Measurements from ENCODE around the gene HP1BP3.

The HP1BP3 gene

GRCh38 chr1:20699558-20699957 lies 87.5 kb downstream of the HP1BP3 start:
- ChIA-PET CTCF (interaction anchor here (0.6 kb wide), 2 partner anchors 258 to 442 kb away, joined by 3 to 4 read pairs; no protein-coding TSS in a partner anchor), POLR2A (interaction anchor here (0.7 kb wide), 1 partner anchor 87 kb away, joined by 5 read pairs; no protein-coding TSS in a partner anchor)
- DNase-seq (ENCODE audit: extremely low spot score), result no peak
- TF ChIP-seq ZNF384 (IDR thresholded peaks at IDR 0.05), result no peak
- no peak for TF ChIP-seq HDGF (IDR thresholded peaks at IDR 0.05; ENCODE audit: borderline replicate concordance)
- no peak for TF ChIP-seq ARNT (IDR thresholded peaks at IDR 0.05)
- no peak for TF ChIP-seq NFRKB (IDR thresholded peaks at IDR 0.05)
- TF ChIP-seq SP1 (IDR thresholded peaks at IDR 0.05), result no peak
- no peak for TF ChIP-seq FOXA1 (IDR thresholded peaks at IDR 0.05)
- TF ChIP-seq SUZ12 (IDR thresholded peaks at IDR 0.05), result no peak
- no peak for TF ChIP-seq LEF1 (IDR thresholded peaks at IDR 0.05; ENCODE audit: borderline replicate concordance)
- TF ChIP-seq CTBP1 (IDR thresholded peaks at IDR 0.05; ENCODE audit: borderline replicate concordance), result no peak
- TF ChIP-seq TARDBP (IDR thresholded peaks at IDR 0.05), result no peak
- TF ChIP-seq FOXM1 (IDR thresholded peaks at IDR 0.05; ENCODE audit: borderline replicate concordance), result no peak
- no peak for TF ChIP-seq L3MBTL2 (conservative IDR thresholded peaks at IDR 0.05)
- no peak for TF ChIP-seq FOXK2 (IDR thresholded peaks at IDR 0.05)
- TF ChIP-seq PKNOX1 (IDR thresholded peaks at IDR 0.05), result no peak
- TF ChIP-seq BHLHE40 (IDR thresholded peaks at IDR 0.05; ENCODE audit: borderline replicate concordance), result no peak
- TF ChIP-seq ELF4 (IDR thresholded peaks at IDR 0.05), result no peak

- no peak for TF ChIP-seq L3MBTL2 (conservative IDR thresholded peaks at IDR 0.05)
- no peak for TF ChIP-seq HDGF (IDR thresholded peaks at IDR 0.05; ENCODE audit: borderline replicate concordance)
- TF ChIP-seq ZNF384 (IDR thresholded peaks at IDR 0.05), result no peak
- no peak for TF ChIP-seq FOXA1 (IDR thresholded peaks at IDR 0.05)
- no peak for TF ChIP-seq PKNOX1 (IDR thresholded peaks at IDR 0.05)
- no peak for TF ChIP-seq FOXM1 (IDR thresholded peaks at IDR 0.05; ENCODE audit: borderline replicate concordance)
- no peak for TF ChIP-seq LEF1 (IDR thresholded peaks at IDR 0.05; ENCODE audit: borderline replicate concordance)
- DNase-seq (ENCODE audit: extremely low spot score), result no peak
- POLR2A ChIA-PET, result interaction anchor here (3.0 kb wide), 1 partner anchor 88 kb away, joined by 11 read pairs; no protein-coding TSS in a partner anchor
- CTCF ChIA-PET, result interaction anchor here (1.0 kb wide), 1 partner anchor 37 kb away, joined by 3 read pairs; no protein-coding TSS in a partner anchor
Measured at GRCh38 chr1:20698195-20698910, 88.8 kb downstream of the HP1BP3 start.

DNA sequence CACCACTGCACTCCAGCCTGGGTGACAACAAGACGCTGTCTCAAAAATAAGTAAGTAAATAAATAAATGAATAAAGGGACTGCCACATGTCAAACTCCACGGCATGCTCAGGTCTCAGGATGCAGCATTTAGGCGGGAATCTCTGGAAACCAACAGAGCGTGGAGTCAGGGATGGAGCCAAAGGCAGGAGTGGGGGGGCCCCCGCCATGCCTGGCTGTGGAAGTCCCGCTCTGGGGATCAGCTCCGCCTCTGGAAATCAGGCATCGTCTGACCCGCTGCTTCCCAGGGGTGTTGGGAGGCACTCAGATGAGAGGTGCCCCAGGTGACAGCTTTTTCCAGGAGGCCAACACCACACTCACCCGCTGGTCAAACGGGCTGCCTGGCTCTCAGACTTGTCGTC lies 89.5 kb downstream of the HP1BP3 start:
- TF ChIP-seq ARNT (IDR thresholded peaks at IDR 0.05), result no peak
- no peak for TF ChIP-seq SP1 (IDR thresholded peaks at IDR 0.05)
- no peak for TF ChIP-seq TARDBP (IDR thresholded peaks at IDR 0.05)
- no peak for TF ChIP-seq PKNOX1 (IDR thresholded peaks at IDR 0.05)
- TF ChIP-seq LEF1 (IDR thresholded peaks at IDR 0.05; ENCODE audit: borderline replicate concordance), result no peak
- TF ChIP-seq CTBP1 (IDR thresholded peaks at IDR 0.05; ENCODE audit: borderline replicate concordance), result no peak
- no peak for TF ChIP-seq SUZ12 (IDR thresholded peaks at IDR 0.05)
- TF ChIP-seq FOXK2 (IDR thresholded peaks at IDR 0.05), result no peak
- no peak for DNase-seq (ENCODE audit: extremely low spot score)
- CTCF ChIA-PET, result interaction anchor here (0.8 to 1.6 kb wide), 9 partner anchors 9 to 520 kb away, joined by 3 to 18 read pairs (median 6); partner anchors contain the start of genes KIF17, PINK1 and SH2D5
- POLR2A ChIA-PET, result interaction anchor here (1.0 to 3.0 kb wide), 3 partner anchors 36 to 89 kb away, joined by 3 to 11 read pairs (median 5); partner anchors contain the start of gene DDOST

GRCh38 chr1:20696397-20697333 lies 90.4 kb downstream of the HP1BP3 start:
- POLR2A ChIA-PET, result interaction anchor here (0.9 to 3.0 kb wide), 5 partner anchors 35 to 91 kb away, joined by 3 to 11 read pairs (median 3); partner anchors contain the start of genes DDOST and SH2D5
- CTCF ChIA-PET, result interaction anchor here (0.6 to 1.6 kb wide), 19 partner anchors 10 to 1687 kb away, joined by 3 to 18 read pairs (median 3); partner anchors contain the start of genes KIF17, PINK1 and SH2D5
- TF ChIP-seq BHLHE40 (IDR thresholded peaks at IDR 0.05; ENCODE audit: borderline replicate concordance) (peak; percentile 61; the same call in 1 of the 2 replicates), L3MBTL2 (conservative IDR thresholded peaks at IDR 0.05) (peak; percentile 65), CTBP1 (IDR thresholded peaks at IDR 0.05; ENCODE audit: borderline replicate concordance) (no peak), FOXK2 (IDR thresholded peaks at IDR 0.05) (no peak), PKNOX1 (IDR thresholded peaks at IDR 0.05) (peak; percentile 42)
- DNase-seq (ENCODE audit: extremely low spot score), result peak; percentile 87

GRCh38 chr1:20695515-20695914 lies 91.6 kb downstream of the HP1BP3 start:
- ChIA-PET POLR2A (no interaction called here), CTCF (no interaction called here)
- no peak for DNase-seq (ENCODE audit: extremely low spot score)
- no peak for TF ChIP-seq ELF4 (IDR thresholded peaks at IDR 0.05)
- no peak for TF ChIP-seq NFRKB (IDR thresholded peaks at IDR 0.05)
- TF ChIP-seq LEF1 (IDR thresholded peaks at IDR 0.05; ENCODE audit: borderline replicate concordance), result no peak
- no peak for TF ChIP-seq TARDBP (IDR thresholded peaks at IDR 0.05)
- no peak for TF ChIP-seq PKNOX1 (IDR thresholded peaks at IDR 0.05)
- no peak for TF ChIP-seq HDGF (IDR thresholded peaks at IDR 0.05; ENCODE audit: borderline replicate concordance)
- no peak for TF ChIP-seq SP1 (IDR thresholded peaks at IDR 0.05)
- TF ChIP-seq L3MBTL2 (conservative IDR thresholded peaks at IDR 0.05), result no peak
- TF ChIP-seq FOXM1 (IDR thresholded peaks at IDR 0.05; ENCODE audit: borderline replicate concordance), result no peak
- no peak for TF ChIP-seq ZNF384 (IDR thresholded peaks at IDR 0.05)
- TF ChIP-seq SUZ12 (IDR thresholded peaks at IDR 0.05), result no peak
- TF ChIP-seq FOXK2 (IDR thresholded peaks at IDR 0.05), result no peak
